Endometrial microvascular endothelial cells (primary cell): ENCODE results near the gene HIVEP3. TPM values are rescaled to one million over a fixed set of nuclear protein-coding genes. Genes with fewer than 3 reads are reported as not detected.

Experiments
- in situ Hi-C: cut with HindIII; loops from 2 replicates; pipeline ENCODE4 v1.10.0; 2017; ENCODE audit warnings: low sequenced_read_pairs, low pct_unique_long_range_greater_than_20kb; ENCODE audit errors: inconsistent ontology term
- total RNA-seq: library from RNA; depleted of rRNA; stranded (reverse); fragments of >200 nt; gene quantifications from one replicate; pipeline ENCODE4 v1.2.3, GENCODE V29; 2015; ENCODE audit errors: inconsistent ontology term

Gene HIVEP3
- total RNA-seq, 1 donor from 2014 or later, result 4.4 TPM

- in situ Hi-C loops, result no loop called here
Observed at GRCh38 chr1:41780916-41781315, 137.8 kb downstream of the HIVEP3 start.

GRCh38 chr1:41780322-41780721, 138.4 kb downstream of the HIVEP3 start:
- in situ Hi-C loops, result no loop called here

GRCh38 chr1:41779360-41779759, 139.4 kb downstream of the HIVEP3 start:
- in situ Hi-C loops, result no loop called here

GRCh38 chr1:41777695-41778094, 141.0 kb downstream of the HIVEP3 start:
- in situ Hi-C loops, result no loop called here

- in situ Hi-C loops, result no loop called here
Observed at GRCh38 chr1:41776891-41777441, 141.8 kb downstream of the HIVEP3 start.

- in situ Hi-C loops, result no loop called here
Observed at GRCh38 chr1:41775956-41776585, 142.7 kb downstream of the HIVEP3 start.

- in situ Hi-C loops, result no loop called here
Observed at GRCh38 chr1:41774471-41774990, 144.2 kb downstream of the HIVEP3 start.

GRCh38 chr1:41773842-41774241, 144.9 kb downstream of the HIVEP3 start:
- in situ Hi-C loops, result no loop called here

- in situ Hi-C loops, result no loop called here
Observed at GRCh38 chr1:41773144-41773591, 145.6 kb downstream of the HIVEP3 start.

GRCh38 chr1:41769068-41769467, 149.7 kb downstream of the HIVEP3 start:
- in situ Hi-C loops, result no loop called here

GRCh38 chr1:41768583-41768982, 150.1 kb downstream of the HIVEP3 start:
- in situ Hi-C loops, result no loop called here

- in situ Hi-C loops, result no loop called here
Observed at GRCh38 chr1:41767534-41768525, 150.9 kb downstream of the HIVEP3 start.

GRCh38 chr1:41766546-41766945, 152.2 kb downstream of the HIVEP3 start:
- in situ Hi-C loops, result no loop called here

GRCh38 chr1:41766041-41766440, 152.7 kb downstream of the HIVEP3 start:
- in situ Hi-C loops, result no loop called here

GRCh38 chr1:41765152-41765551, 153.6 kb downstream of the HIVEP3 start:
- in situ Hi-C loops, result no loop called here

- in situ Hi-C loops, result no loop called here
Observed at GRCh38 chr1:41764656-41765055, 154.1 kb downstream of the HIVEP3 start.

GRCh38 chr1:41762777-41763176, 155.9 kb downstream of the HIVEP3 start:
- in situ Hi-C loops, result no loop called here

GRCh38 chr1:41762251-41762650, 156.5 kb downstream of the HIVEP3 start:
- in situ Hi-C loops, result no loop called here

GRCh38 chr1:41758904-41759548, 159.7 kb downstream of the HIVEP3 start:
- in situ Hi-C loops, result no loop called here
